NCI-H2081 treated with DMSO at 0.1 percent for 48 hours (cell line): ENCODE data around the gene ZNF735.
"Not testable (repeated sequence)": the region's sequence is repeated elsewhere in the genome, so short reads cannot be mapped to it uniquely, and the experiment has no call there.

ENCODE experiments used
- DNase-seq: peaks from one replicate; lab custom pipeline; 2025; lab: John Stamatoyannopoulos, UW

ZNF735 gene

GRCh38 chr7:64206903-64207302 is at the start of gene ZNF735:
TSS of gene ZNF735 (plus strand) at chr7:64207203. CDS start at chr7:64207203, 0 bp downstream.
- DNase-seq, result no peak

GRCh38 chr7:64170974-64171373 is 36.0 kb upstream of the ZNF735 start:
- DNase-seq, result not testable (repeated sequence)

- DNase-seq, result no peak
These were observed 32.7 kb upstream of the ZNF735 start for GRCh38 chr7:64174328-64174727.

GRCh38 chr7:64174941-64175340 is 32.1 kb upstream of the ZNF735 start:
- no peak for DNase-seq

GRCh38 chr7:64180989-64181388 is 26.0 kb upstream of the ZNF735 start:
- DNase-seq, result no peak

GRCh38 chr7:64181586-64181985 is 25.4 kb upstream of the ZNF735 start:
- DNase-seq, result no peak

- no peak for DNase-seq
These were observed 24.8 kb upstream of the ZNF735 start for GRCh38 chr7:64182036-64182790.

- no peak for DNase-seq
These were observed 23.8 kb upstream of the ZNF735 start for GRCh38 chr7:64183126-64183742.

GRCh38 chr7:64183827-64184372 is 23.1 kb upstream of the ZNF735 start:
- no peak for DNase-seq

GRCh38 chr7:64184376-64184775 is 22.6 kb upstream of the ZNF735 start:
- no peak for DNase-seq

- DNase-seq, result no peak
These were observed 19.6 kb upstream of the ZNF735 start for GRCh38 chr7:64187408-64187807.

- DNase-seq, result no peak
These were observed 14.8 kb upstream of the ZNF735 start for GRCh38 chr7:64192148-64192704.

- no peak for DNase-seq
These were observed 14.2 kb upstream of the ZNF735 start for GRCh38 chr7:64192775-64193174.

GRCh38 chr7:64219710-64220298 is 12.8 kb downstream of the ZNF735 start:
- not testable (repeated sequence) for DNase-seq

- no peak for DNase-seq
These were observed 16.4 kb downstream of the ZNF735 start for GRCh38 chr7:64223366-64223765.

GRCh38 chr7:64228174-64228573 is 21.2 kb downstream of the ZNF735 start, which contains the start of gene ZNF679:
TSS of gene ZNF679 (plus strand) at chr7:64228474. CDS start at chr7:64249118, 20,644 bp downstream.
- not testable (repeated sequence) for DNase-seq

GRCh38 chr7:64266341-64266919 is 59.4 kb downstream of the ZNF735 start:
- no peak for DNase-seq
